Omental fat pad (tissue), 4 donors: ENCODE measurements around the gene SPTAN1. TPM values are rescaled to one million over a fixed set of nuclear protein-coding genes. Genes with fewer than 3 reads are reported as not detected.

Source experiments
- ATAC-seq: fragments of 150-250 bp; one replicate; pipeline ENCODE4 v1.9.1; 2016; ENCODE audit warnings: mild to moderate bottlenecking, moderate library complexity; ENCODE audit not compliant: low FRiP score
- DNase-seq: peaks from one replicate; pipeline ENCODE4 v3.0.0-alpha.2; 2019; ENCODE audit warnings: low spot score
- CTCF ChIP-seq, 3 donors: fragments of 450-650 bp; IDR thresholded peaks; one replicate each; pipeline ENCODE4 v1.5.1; 2016 to 2017; ENCODE audit warnings: antibody characterized with exemption in 3 of 3, mild to moderate bottlenecking in 3 of 3, moderate library complexity in 2 of 3
- total RNA-seq, 4 donors: library from RNA; depleted of rRNA; stranded (reverse); fragments of >200 nt; gene quantifications; one replicate each; pipeline ENCODE4 v1.1.0, GENCODE V29; 2016

SPTAN1 gene
- total RNA-seq, 4 donors from 2014 or later = 231 to 381 (median 300) TPM

GRCh38 chr9:128619779-128620178 is 67.4 kb downstream of the SPTAN1 start:
- DNase-seq = no peak
- ATAC-seq = no peak
- no peak for TF ChIP-seq CTCF (IDR thresholded peaks at IDR 0.05)

- DNase-seq = no peak
- TF ChIP-seq CTCF (IDR thresholded peaks at IDR 0.05) = no peak
- ATAC-seq = no peak
Measured at GRCh38 chr9:128621730-128622455, 69.5 kb downstream of the SPTAN1 start.

DNA sequence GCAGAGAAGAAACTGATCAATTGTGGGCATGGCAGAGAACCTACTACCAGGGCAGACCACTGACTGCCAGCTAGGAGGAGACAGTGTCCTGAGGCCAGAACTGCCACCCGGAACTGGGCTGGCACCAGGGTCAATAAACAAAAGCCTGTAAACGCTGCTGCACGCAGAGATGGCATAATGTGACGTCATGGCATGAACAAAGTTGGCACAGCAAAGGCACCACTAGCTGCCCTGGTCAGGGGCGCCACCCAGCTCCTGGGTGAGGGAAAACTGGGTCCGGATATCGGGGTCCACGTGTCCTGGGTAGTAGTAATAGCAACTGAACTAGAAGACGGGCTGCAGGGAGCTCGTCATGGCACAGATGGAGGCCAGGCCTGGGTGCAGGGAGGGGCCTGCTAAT is 72.2 kb downstream of the SPTAN1 start:
- DNase-seq (no peak), ATAC-seq (no peak)
- no peak for TF ChIP-seq CTCF (IDR thresholded peaks at IDR 0.05)

GRCh38 chr9:128625391-128626146 is 73.2 kb downstream of the SPTAN1 start:
- ATAC-seq = no peak
- DNase-seq = no peak
- no peak for TF ChIP-seq CTCF (IDR thresholded peaks at IDR 0.05)

GRCh38 chr9:128626181-128626580 is 73.8 kb downstream of the SPTAN1 start:
- DNase-seq = no peak
- TF ChIP-seq CTCF (IDR thresholded peaks at IDR 0.05) = no peak
- ATAC-seq = no peak

- ATAC-seq = no peak
Measured at GRCh38 chr9:128627127-128627715, 74.8 kb downstream of the SPTAN1 start.

More at GRCh38 chr9:128627127-128627715, 74.8 kb downstream of the SPTAN1 start:
- no peak for TF ChIP-seq CTCF (IDR thresholded peaks at IDR 0.05)
- no peak for DNase-seq
